Measurements from ENCODE around the gene GNAI2. TPM values are rescaled to one million over a fixed set of nuclear protein-coding genes. Genes with fewer than 3 reads are reported as not detected.
A peak's percentile ranks its signal among the peaks of the same experiment; 100 is the strongest.

GNAI2 gene
- total RNA-seq, 2 experiments from 2014 or later: 238 to 242 TPM

DNA sequence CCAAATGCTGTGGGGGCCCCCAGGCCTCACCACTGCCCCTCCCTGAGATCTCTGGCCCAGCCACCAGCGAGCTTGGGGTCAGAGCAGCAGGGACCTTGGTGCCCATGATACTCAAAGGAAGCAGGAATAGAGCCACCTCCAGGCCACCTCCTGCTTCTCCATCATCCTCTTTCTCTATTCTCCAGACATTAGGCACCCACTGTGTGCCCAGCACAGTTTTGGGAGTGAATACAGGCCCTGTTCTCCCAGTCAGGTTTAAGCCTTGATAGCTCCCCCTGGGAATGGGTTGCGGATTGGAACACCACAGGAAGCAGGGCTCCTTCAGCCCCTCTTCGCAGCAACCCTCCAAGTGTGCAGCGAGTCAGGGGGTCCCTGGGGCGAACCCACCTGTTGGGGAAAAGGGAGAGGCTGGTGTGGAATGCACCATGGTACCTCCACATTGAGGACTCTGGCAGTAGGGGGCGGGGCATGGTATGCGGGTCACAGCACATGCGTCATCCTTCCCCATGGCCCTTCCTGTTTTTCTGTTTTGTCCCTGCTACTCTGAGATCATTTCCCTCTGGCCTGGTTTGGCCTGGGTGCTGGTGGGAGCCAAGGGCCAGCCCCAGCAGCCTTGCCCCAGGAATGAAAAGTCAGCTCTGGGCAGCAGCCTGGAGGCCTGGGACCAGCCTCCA, 18.7 kb downstream of the GNAI2 start:
- CTCF ChIA-PET: interaction anchor here (1.5 to 11.8 kb wide), 4 partner anchors 6 to 60 kb away, joined by 3 to 97 read pairs (median 56); no protein-coding TSS in a partner anchor
- Mint-ChIP-seq H3K27me3 (no peaks in the 10 kb centered on the region), H3K36me3 (ENCODE audit: low read depth) (peaks cover 37% of the 10 kb centered on the region), H3K4me1 (ENCODE audit: low read depth) (peaks cover 17% of the 10 kb centered on the region), H3K4me3 (no peak overlapping the region), H3K9me3 (no peaks in the 10 kb centered on the region), H3K27ac (no peak overlapping the region)
- POLR2A ChIA-PET: interaction anchor here (0.6 kb wide), 1 partner anchor 39 kb away, joined by 3 read pairs; no protein-coding TSS in a partner anchor
- ATAC-seq: no peak
- intact Hi-C loops (cut with micrococcal nuclease): no loop called here
- TF ChIP-seq, protein P1, sequence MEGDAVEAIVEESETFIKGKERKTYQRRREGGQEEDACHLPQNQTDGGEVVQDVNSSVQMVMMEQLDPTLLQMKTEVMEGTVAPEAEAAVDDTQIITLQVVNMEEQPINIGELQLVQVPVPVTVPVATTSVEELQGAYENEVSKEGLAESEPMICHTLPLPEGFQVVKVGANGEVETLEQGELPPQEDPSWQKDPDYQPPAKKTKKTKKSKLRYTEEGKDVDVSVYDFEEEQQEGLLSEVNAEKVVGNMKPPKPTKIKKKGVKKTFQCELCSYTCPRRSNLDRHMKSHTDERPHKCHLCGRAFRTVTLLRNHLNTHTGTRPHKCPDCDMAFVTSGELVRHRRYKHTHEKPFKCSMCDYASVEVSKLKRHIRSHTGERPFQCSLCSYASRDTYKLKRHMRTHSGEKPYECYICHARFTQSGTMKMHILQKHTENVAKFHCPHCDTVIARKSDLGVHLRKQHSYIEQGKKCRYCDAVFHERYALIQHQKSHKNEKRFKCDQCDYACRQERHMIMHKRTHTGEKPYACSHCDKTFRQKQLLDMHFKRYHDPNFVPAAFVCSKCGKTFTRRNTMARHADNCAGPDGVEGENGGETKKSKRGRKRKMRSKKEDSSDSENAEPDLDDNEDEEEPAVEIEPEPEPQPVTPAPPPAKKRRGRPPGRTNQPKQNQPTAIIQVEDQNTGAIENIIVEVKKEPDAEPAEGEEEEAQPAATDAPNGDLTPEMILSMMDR (IDR thresholded peaks at IDR 0.05): no peak
- no peak for DNase-seq

DNA sequence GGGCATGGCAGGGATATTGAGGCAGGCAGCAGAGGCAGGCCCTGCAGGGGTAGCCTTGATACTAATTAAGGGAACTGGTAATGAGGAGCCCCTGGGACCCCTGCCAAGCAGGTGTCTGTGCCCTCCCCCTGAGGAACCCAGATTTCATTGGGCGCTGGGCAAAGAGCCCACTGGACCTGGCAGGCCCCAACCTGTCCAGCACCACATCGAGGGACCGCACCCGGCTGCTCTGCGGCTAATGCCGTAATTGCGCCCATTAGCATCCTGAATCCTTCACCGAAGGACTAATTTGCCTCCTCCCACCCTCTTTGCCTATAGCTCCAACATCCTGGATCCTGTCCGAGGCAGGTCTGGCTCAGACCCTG, 19.2 kb downstream of the GNAI2 start:
- H3K4me1 Mint-ChIP-seq (ENCODE audit: low read depth): peaks cover 16% of the 10 kb centered on the region
- ChIA-PET POLR2A (no interaction called here), CTCF (interaction anchor here (1.5 to 11.8 kb wide), 4 partner anchors 6 to 61 kb away, joined by 3 to 97 read pairs (median 56); no protein-coding TSS in a partner anchor)
- TF ChIP-seq, protein P1 (IDR thresholded peaks at IDR 0.05): no peak
- H3K27ac Mint-ChIP-seq: no peak overlapping the region
- no peak overlapping the region for H3K4me3 Mint-ChIP-seq
- DNase-seq (no peak), ATAC-seq (no peak)
- H3K9me3 Mint-ChIP-seq: no peaks in the 10 kb centered on the region
- H3K27me3 Mint-ChIP-seq: no peaks in the 10 kb centered on the region
- intact Hi-C loops (cut with micrococcal nuclease): no loop called here
- H3K36me3 Mint-ChIP-seq (ENCODE audit: low read depth): peaks cover 34% of the 10 kb centered on the region

DNA sequence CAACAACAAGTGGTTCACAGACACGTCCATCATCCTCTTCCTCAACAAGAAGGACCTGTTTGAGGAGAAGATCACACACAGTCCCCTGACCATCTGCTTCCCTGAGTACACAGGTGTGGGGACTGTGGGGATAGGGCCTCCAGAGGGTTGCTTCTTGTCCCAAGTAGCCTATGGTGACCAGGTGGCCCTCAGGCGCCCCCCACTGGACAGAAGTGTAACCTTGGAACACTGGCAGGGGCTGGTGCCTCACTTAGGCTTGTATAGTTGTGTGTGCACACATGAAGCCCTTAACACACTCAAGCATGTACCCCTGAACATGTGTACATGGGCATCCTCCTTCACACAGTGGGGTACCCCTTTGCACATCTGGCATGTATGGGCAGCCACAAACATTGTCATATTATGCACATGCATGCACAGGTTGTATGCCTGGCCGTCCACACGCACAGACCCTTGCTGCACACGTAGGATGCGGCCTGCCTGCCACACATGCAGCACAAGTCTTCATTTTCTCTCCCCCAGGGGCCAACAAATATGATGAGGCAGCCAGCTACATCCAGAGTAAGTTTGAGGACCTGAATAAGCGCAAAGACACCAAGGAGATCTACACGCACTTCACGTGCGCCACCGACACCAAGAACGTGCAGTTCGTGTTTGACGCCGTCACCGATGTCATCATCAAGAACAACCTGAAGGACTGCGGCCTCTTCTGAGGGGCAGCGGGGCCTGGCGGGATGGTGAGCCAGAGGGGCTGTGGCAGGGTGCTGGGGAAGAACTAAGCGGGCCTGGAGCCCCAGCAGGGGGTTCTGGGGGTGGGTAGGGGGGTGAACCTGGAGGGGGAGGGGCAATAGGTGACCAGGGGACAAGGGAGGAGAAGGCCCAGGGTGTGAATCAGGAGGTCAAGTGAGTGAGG, 21.2 kb downstream of the GNAI2 start:
- no peak overlapping the region for H3K27ac Mint-ChIP-seq
- intact Hi-C loops (cut with micrococcal nuclease): no loop called here
- POLR2A ChIA-PET: interaction anchor here (3.1 kb wide), 1 partner anchor 10 kb away, joined by 21 read pairs; no protein-coding TSS in a partner anchor
- H3K36me3 Mint-ChIP-seq (ENCODE audit: low read depth): peaks cover 28% of the 10 kb centered on the region
- peaks cover 5% of the 10 kb centered on the region for H3K4me1 Mint-ChIP-seq (ENCODE audit: low read depth)
- DNase-seq: peak; percentile 66
- TF ChIP-seq, protein P1 (IDR thresholded peaks at IDR 0.05): peak; percentile 62
- H3K27me3 Mint-ChIP-seq: no peaks in the 10 kb centered on the region
- no peak overlapping the region for H3K4me3 Mint-ChIP-seq
- H3K9me3 Mint-ChIP-seq: no peaks in the 10 kb centered on the region
- ATAC-seq: peak; percentile 26
- CTCF ChIA-PET: interaction anchor here (0.6 to 11.8 kb wide), 8 partner anchors 8 to 63 kb away, joined by 3 to 97 read pairs (median 12); partner anchors contain the start of genes GNAI2, IFRD2 and SEMA3B

DNA sequence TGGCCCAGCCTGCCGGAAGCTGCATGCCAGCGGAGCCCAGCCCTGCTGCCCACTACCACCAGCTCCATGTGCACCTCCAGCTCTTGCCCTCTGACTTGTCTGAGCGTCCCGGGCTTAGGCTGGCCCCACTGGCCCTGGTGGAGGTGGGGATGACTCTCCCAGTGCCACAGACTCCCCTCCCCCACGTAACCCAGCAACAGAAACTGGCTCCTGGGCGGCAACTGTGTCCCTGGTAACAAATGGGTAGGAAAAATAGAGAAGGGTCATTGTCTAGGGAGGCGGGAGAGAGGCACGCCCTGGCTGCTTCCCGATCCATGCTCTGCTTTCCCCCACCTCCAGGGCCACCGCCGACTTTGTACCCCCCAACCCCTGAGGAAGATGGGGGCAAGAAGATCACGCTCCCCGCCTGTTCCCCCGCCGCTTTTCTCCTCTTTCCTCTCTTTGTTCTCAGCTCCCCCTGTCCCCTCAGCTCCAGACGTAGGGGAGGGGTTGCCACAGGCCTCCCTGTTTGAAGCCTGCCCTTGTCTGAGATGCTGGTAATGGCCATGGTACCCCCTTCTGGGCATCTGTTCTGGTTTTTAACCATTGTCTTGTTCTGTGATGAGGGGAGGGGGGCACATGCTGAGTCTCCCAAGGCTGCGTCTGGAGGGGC, 22.2 kb downstream of the GNAI2 start:
- H3K36me3 Mint-ChIP-seq (ENCODE audit: low read depth): peaks cover 27% of the 10 kb centered on the region
- H3K9me3 Mint-ChIP-seq: no peaks in the 10 kb centered on the region
- intact Hi-C loops (cut with micrococcal nuclease): no loop called here
- no peak overlapping the region for H3K27ac Mint-ChIP-seq
- no peak for DNase-seq
- ATAC-seq: no peak
- ChIA-PET POLR2A (interaction anchor here (1.0 to 3.1 kb wide), 3 partner anchors 8 to 14 kb away, joined by 3 to 21 read pairs (median 4); no protein-coding TSS in a partner anchor), CTCF (interaction anchor here (3.5 to 11.8 kb wide), 3 partner anchors 9 to 30 kb away, joined by 18 to 97 read pairs (median 94); partner anchors contain the start of gene SEMA3B)
- no peak overlapping the region for H3K4me3 Mint-ChIP-seq
- peaks cover 5% of the 10 kb centered on the region for H3K4me1 Mint-ChIP-seq (ENCODE audit: low read depth)
- TF ChIP-seq, protein P1 (IDR thresholded peaks at IDR 0.05): no peak
- no peaks in the 10 kb centered on the region for H3K27me3 Mint-ChIP-seq
